ENCODE data around the gene SIL1.

GRCh38 chr5:138972230-138972629 is 225.9 kb downstream of the SIL1 start:
- TF ChIP-seq, protein P1, sequence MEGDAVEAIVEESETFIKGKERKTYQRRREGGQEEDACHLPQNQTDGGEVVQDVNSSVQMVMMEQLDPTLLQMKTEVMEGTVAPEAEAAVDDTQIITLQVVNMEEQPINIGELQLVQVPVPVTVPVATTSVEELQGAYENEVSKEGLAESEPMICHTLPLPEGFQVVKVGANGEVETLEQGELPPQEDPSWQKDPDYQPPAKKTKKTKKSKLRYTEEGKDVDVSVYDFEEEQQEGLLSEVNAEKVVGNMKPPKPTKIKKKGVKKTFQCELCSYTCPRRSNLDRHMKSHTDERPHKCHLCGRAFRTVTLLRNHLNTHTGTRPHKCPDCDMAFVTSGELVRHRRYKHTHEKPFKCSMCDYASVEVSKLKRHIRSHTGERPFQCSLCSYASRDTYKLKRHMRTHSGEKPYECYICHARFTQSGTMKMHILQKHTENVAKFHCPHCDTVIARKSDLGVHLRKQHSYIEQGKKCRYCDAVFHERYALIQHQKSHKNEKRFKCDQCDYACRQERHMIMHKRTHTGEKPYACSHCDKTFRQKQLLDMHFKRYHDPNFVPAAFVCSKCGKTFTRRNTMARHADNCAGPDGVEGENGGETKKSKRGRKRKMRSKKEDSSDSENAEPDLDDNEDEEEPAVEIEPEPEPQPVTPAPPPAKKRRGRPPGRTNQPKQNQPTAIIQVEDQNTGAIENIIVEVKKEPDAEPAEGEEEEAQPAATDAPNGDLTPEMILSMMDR (conservative IDR thresholded peaks at IDR 0.05) = no peak
- TF ChIP-seq EZH2 (IDR thresholded peaks at IDR 0.05; ENCODE audit: low read depth) = no peak
